HepG2 (cell line): ENCODE data around the gene SUPT4H1. TPM values are rescaled to one million over a fixed set of nuclear protein-coding genes. Genes with fewer than 3 reads are reported as not detected.
A peak's percentile ranks its signal among the peaks of the same experiment; 100 is the strongest.

Source experiments
- BHLHE40 ChIP-seq: IDR thresholded peaks from 2 replicates; pipeline ENCODE4 v1.6.1; 2011; ENCODE audit warnings: low read length, improper control_type of control experiment
- DNMT3B ChIP-seq: conservative IDR thresholded peaks from 2 replicates; pipeline ENCODE4 v1.6.1; 2016; ENCODE audit warnings: missing biosample characterization, control low read depth
- NFE2 ChIP-seq: sonication (generic); formaldehyde crosslinking; IDR thresholded peaks from 2 replicates; pipeline ENCODE4 v1.4.0; 2020; ENCODE audit warnings: missing genetic modification reagents
- STAT5B ChIP-seq: sonication (generic); formaldehyde crosslinking; IDR thresholded peaks from 2 replicates; pipeline ENCODE4 v1.4.0; 2020; ENCODE audit warnings: missing genetic modification reagents
- ZC3H4 ChIP-seq: sonication (generic); formaldehyde crosslinking; IDR thresholded peaks from 2 replicates; pipeline ENCODE4 v1.4.0; 2020; ENCODE audit warnings: missing genetic modification reagents, borderline replicate concordance
- ZNF101 ChIP-seq: sonication (generic); formaldehyde crosslinking; IDR thresholded peaks from 2 replicates; pipeline ENCODE4 v1.4.0; 2020; ENCODE audit warnings: mild to moderate bottlenecking, low read depth, missing genetic modification reagents, borderline replicate concordance
- ZNF17 ChIP-seq: sonication (generic); formaldehyde crosslinking; IDR thresholded peaks from 2 replicates; pipeline ENCODE4 v1.5.0; 2020; ENCODE audit warnings: mild to moderate bottlenecking, missing genetic modification reagents
- ZNF24 ChIP-seq: fragments of 450-650 bp; IDR thresholded peaks from 2 replicates; pipeline ENCODE4 v1.6.1; 2017; ENCODE audit warnings: antibody characterized with exemption, mild to moderate bottlenecking
- ZNF264 ChIP-seq: sonication (generic); formaldehyde crosslinking; IDR thresholded peaks from 2 replicates; pipeline ENCODE4 v1.4.0; 2020; ENCODE audit warnings: missing genetic modification reagents
- ZNF451 ChIP-seq: sonication (generic); formaldehyde crosslinking; IDR thresholded peaks from 2 replicates; pipeline ENCODE4 v1.5.0; 2020; ENCODE audit warnings: mild to moderate bottlenecking, missing genetic modification reagents
- ZNF546 ChIP-seq: sonication (generic); formaldehyde crosslinking; conservative IDR thresholded peaks from 2 replicates; pipeline ENCODE4 v1.8.1; 2023; ENCODE audit warnings: mild to moderate bottlenecking, missing genetic modification reagents
- ZNF619 ChIP-seq: sonication (generic); formaldehyde crosslinking; IDR thresholded peaks from 2 replicates; pipeline ENCODE4 v1.4.0; 2020; ENCODE audit warnings: mild to moderate bottlenecking, missing genetic modification reagents
- ZNF773 ChIP-seq: sonication (generic); formaldehyde crosslinking; IDR thresholded peaks from 2 replicates; pipeline ENCODE4 v1.4.0; 2020; ENCODE audit warnings: missing genetic modification reagents, borderline replicate concordance
- polyA plus RNA-seq, 8 experiments: library from polyadenylated mRNA; depleted of rRNA in 3 of 8; stranded (reverse) in 7 of 8; unstranded in 1 of 8; fragments of >200 nt; fragmentation: Illumina TruSeq in 4 of 8; extraction: Trizol in 4 of 8; gene quantifications; 2 replicates each; pipeline versions ENCODE4 v1.2.1 to v1.2.3, GENCODE V29; 2011 to 2016; ENCODE audit warnings: low read depth in 4 of 8, missing spikeins in 1 of 8, mixed read lengths in 1 of 8; ENCODE audit not compliant: insufficient read depth in 1 of 8
- total RNA-seq, 5 experiments: library from RNA; depleted of rRNA; stranded (reverse); fragments of >200 nt; fragmentation: Illumina TruSeq; extraction: Trizol; gene quantifications; 2 replicates each; pipeline ENCODE4 v1.2.3, GENCODE V29; 2016; ENCODE audit warnings: low read depth in 1 of 5
- TF ChIP-seq, protein P1 (sequence below): sonication (generic); formaldehyde crosslinking; IDR thresholded peaks from 2 replicates; pipeline ENCODE4 v1.5.0; 2020; ENCODE audit warnings: mild to moderate bottlenecking, missing genetic modification reagents
- TF ChIP-seq, protein P2 (sequence below): conservative IDR thresholded peaks from 2 replicates; pipeline ENCODE4 v1.6.1; 2018; ENCODE audit warnings: missing genetic modification reagents
- TF ChIP-seq, protein P3 (sequence below): sonication (generic); formaldehyde crosslinking; IDR thresholded peaks from 2 replicates; pipeline ENCODE4 v1.5.0; 2020; ENCODE audit warnings: missing genetic modification reagents
- TF ChIP-seq, protein P4 (sequence below): sonication (generic); formaldehyde crosslinking; IDR thresholded peaks from 2 replicates; pipeline ENCODE4 v1.5.0; 2020; ENCODE audit warnings: missing genetic modification reagents
- TF ChIP-seq, protein P5 (sequence below): sonication (generic); formaldehyde crosslinking; IDR thresholded peaks from 2 replicates; pipeline ENCODE4 v1.4.0; 2020; ENCODE audit warnings: mild to moderate bottlenecking, missing genetic modification reagents
- TF ChIP-seq, protein P6 (sequence below): IDR thresholded peaks from 2 replicates; pipeline ENCODE4 v1.6.1; 2012; ENCODE audit warnings: inconsistent platforms
- TF ChIP-seq, protein P7 (sequence below): IDR thresholded peaks from 2 replicates; pipeline ENCODE4 v1.6.1; 2016; ENCODE audit warnings: low read depth

The SUPT4H1 gene
- total and polyA plus RNA-seq, 2 of the 13 experiments (the other 11 are each of a cell fraction or from before 2014, with no cell fraction given): 155 to 244 TPM

DNA sequence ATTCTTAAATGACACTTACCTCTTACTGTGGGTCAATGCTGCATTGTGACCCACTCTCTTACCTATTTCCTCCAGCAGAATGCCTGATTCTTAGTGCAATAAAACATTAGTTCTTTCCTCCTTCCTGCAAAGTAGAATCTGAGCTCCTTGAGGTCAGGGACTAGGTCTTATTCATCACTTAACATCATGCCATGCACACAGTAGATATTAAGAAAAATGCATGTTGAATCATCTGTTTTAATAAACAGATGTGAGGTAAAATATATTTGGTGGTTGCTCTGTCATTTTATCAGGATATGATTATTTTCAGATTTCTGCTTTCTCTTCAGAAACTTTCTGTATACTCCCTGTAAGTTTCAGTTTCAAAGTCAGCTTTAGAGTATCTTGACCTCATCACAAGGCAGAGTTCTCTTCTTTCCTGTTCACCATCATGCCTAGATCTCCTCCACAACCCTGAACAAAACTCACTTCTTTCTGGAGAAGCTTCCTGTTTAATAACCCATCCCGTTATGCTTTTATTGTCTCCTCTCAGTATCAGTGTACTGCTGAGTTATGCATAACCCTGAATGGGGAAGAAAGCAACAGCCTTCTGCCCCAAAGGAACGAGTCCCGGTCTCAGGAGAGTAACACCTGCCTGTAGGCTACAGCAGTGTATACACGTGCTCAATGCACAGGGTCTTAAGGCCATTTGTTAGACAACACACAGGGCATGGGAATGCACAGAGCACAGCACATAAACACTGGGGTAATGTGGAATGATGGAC, 30.3 kb upstream of the SUPT4H1 start (continued):
- TF ChIP-seq BHLHE40: peak; percentile 60; the same call in 1 of the 2 replicates
- TF ChIP-seq, protein P1, sequence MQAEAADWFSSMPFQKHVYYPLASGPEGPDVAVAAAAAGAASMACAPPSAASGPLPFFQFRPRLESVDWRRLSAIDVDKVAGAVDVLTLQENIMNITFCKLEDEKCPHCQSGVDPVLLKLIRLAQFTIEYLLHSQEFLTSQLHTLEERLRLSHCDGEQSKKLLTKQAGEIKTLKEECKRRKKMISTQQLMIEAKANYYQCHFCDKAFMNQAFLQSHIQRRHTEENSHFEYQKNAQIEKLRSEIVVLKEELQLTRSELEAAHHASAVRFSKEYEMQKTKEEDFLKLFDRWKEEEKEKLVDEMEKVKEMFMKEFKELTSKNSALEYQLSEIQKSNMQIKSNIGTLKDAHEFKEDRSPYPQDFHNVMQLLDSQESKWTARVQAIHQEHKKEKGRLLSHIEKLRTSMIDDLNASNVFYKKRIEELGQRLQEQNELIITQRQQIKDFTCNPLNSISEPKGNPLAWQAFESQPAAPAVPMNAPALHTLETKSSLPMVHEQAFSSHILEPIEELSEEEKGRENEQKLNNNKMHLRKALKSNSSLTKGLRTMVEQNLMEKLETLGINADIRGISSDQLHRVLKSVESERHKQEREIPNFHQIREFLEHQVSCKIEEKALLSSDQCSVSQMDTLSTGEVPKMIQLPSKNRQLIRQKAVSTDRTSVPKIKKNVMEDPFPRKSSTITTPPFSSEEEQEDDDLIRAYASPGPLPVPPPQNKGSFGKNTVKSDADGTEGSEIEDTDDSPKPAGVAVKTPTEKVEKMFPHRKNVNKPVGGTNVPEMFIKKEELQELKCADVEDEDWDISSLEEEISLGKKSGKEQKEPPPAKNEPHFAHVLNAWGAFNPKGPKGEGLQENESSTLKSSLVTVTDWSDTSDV: no peak
- TF ChIP-seq, protein P2, sequence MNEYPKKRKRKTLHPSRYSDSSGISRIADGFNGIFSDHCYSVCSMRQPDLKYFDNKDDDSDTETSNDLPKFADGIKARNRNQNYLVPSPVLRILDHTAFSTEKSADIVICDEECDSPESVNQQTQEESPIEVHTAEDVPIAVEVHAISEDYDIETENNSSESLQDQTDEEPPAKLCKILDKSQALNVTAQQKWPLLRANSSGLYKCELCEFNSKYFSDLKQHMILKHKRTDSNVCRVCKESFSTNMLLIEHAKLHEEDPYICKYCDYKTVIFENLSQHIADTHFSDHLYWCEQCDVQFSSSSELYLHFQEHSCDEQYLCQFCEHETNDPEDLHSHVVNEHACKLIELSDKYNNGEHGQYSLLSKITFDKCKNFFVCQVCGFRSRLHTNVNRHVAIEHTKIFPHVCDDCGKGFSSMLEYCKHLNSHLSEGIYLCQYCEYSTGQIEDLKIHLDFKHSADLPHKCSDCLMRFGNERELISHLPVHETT (CRISPR knock-in tag): no peak
- TF ChIP-seq, protein P3, sequence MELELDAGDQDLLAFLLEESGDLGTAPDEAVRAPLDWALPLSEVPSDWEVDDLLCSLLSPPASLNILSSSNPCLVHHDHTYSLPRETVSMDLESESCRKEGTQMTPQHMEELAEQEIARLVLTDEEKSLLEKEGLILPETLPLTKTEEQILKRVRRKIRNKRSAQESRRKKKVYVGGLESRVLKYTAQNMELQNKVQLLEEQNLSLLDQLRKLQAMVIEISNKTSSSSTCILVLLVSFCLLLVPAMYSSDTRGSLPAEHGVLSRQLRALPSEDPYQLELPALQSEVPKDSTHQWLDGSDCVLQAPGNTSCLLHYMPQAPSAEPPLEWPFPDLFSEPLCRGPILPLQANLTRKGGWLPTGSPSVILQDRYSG (CRISPR knock-in tag): no peak
- TF ChIP-seq ZNF773: no peak
- no peak for TF ChIP-seq NFE2 (CRISPR knock-in tag)
- TF ChIP-seq ZNF619 (CRISPR knock-in tag): no peak
- TF ChIP-seq, protein P4, sequence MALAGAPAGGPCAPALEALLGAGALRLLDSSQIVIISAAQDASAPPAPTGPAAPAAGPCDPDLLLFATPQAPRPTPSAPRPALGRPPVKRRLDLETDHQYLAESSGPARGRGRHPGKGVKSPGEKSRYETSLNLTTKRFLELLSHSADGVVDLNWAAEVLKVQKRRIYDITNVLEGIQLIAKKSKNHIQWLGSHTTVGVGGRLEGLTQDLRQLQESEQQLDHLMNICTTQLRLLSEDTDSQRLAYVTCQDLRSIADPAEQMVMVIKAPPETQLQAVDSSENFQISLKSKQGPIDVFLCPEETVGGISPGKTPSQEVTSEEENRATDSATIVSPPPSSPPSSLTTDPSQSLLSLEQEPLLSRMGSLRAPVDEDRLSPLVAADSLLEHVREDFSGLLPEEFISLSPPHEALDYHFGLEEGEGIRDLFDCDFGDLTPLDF: no peak
- TF ChIP-seq, protein P5, sequence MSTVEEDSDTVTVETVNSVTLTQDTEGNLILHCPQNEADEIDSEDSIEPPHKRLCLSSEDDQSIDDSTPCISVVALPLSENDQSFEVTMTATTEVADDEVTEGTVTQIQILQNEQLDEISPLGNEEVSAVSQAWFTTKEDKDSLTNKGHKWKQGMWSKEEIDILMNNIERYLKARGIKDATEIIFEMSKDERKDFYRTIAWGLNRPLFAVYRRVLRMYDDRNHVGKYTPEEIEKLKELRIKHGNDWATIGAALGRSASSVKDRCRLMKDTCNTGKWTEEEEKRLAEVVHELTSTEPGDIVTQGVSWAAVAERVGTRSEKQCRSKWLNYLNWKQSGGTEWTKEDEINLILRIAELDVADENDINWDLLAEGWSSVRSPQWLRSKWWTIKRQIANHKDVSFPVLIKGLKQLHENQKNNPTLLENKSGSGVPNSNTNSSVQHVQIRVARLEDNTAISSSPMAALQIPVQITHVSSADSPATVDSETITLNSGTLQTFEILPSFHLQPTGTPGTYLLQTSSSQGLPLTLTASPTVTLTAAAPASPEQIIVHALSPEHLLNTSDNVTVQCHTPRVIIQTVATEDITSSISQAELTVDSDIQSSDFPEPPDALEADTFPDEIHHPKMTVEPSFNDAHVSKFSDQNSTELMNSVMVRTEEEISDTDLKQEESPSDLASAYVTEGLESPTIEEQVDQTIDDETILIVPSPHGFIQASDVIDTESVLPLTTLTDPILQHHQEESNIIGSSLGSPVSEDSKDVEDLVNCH: no peak
- TF ChIP-seq, protein P6, sequence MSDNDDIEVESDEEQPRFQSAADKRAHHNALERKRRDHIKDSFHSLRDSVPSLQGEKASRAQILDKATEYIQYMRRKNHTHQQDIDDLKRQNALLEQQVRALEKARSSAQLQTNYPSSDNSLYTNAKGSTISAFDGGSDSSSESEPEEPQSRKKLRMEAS: peak; percentile 94
- TF ChIP-seq, protein P7, sequence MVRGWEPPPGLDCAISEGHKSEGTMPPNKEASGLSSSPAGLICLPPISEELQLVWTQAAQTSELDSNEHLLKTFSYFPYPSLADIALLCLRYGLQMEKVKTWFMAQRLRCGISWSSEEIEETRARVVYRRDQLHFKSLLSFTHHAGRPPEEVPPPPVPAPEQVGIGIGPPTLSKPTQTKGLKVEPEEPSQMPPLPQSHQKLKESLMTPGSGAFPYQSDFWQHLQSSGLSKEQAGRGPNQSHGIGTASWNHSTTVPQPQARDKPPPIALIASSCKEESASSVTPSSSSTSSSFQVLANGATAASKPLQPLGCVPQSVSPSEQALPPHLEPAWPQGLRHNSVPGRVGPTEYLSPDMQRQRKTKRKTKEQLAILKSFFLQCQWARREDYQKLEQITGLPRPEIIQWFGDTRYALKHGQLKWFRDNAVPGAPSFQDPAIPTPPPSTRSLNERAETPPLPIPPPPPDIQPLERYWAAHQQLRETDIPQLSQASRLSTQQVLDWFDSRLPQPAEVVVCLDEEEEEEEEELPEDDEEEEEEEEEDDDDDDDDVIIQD (CRISPR knock-in tag): no peak
- TF ChIP-seq ZNF101: no peak
- TF ChIP-seq STAT5B: no peak
- TF ChIP-seq ZNF546: no peak
- 0 out of 2 replicates have a peak, but pooled peaks have one; percentile 37 for TF ChIP-seq ZNF264 (CRISPR knock-in tag)
- no peak for TF ChIP-seq DNMT3B (CRISPR knock-in tag)
- TF ChIP-seq ZC3H4 (CRISPR knock-in tag): no peak; the same call in 1 of the 2 replicates
- TF ChIP-seq ZNF17 (CRISPR knock-in tag): no peak
- no peak for TF ChIP-seq ZNF451 (CRISPR knock-in tag)
- no peak for TF ChIP-seq ZNF24
